NCI-H524 treated with DMSO at 0.1 percent for 48 hours (cell line): ENCODE data around the gene CCT7.
"Not testable (repeated sequence)": the region's sequence is repeated elsewhere in the genome, so short reads cannot be mapped to it uniquely, and the experiment has no call there.

Source experiments
- DNase-seq: peaks from one replicate; lab custom pipeline; 2025; lab: John Stamatoyannopoulos, UW

CCT7 gene

DNA sequence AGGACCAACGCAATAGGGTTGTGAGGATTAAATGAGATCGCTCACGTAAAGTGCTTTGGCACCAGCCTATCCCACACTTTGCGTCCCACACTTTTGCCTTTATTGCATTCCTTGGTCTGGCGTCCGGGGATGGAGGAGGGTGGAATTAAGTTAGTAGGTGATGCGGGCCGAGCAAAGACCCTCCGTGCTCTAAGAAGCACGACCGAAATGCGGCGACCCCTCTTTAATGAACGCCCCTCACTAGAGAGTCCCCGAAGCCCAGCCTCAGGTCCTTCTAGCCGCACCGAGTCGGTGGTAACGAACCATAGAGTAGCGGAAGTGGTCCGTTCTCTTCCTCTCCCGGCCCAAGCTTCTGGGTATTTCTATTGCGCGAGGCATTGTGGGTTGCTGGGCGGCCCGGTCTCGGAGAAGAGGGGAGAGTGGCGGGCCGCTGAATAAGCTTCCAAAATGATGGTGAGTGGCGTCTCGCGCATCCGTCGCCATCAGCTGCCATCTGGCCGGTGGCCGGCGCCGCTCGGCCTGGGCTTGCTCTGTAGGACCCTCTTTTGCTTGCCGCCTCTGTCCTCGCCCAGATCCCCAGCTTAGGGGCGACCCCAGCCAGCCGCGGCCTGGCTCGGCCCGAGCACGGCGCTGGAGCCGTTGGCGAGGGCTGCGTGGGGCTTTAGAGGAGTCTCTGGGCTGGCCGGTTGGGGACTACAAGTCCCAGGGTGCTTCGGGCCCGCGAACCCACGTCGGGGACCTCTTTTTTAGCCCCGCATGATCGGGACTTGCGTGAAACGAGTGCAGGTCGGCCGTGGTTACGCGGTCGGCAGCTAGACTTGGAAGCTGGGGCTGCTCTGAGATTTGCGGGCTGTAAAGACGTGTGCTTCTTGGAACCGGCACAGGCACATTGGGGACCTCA lies at the start of gene CCT7:
Gene CCT7 (plus strand): TSS at position 377 of the 901 bp plus-strand sequence. CDS start 71 bp downstream, at position 448.
- DNase-seq = peak; percentile 64

DNA sequence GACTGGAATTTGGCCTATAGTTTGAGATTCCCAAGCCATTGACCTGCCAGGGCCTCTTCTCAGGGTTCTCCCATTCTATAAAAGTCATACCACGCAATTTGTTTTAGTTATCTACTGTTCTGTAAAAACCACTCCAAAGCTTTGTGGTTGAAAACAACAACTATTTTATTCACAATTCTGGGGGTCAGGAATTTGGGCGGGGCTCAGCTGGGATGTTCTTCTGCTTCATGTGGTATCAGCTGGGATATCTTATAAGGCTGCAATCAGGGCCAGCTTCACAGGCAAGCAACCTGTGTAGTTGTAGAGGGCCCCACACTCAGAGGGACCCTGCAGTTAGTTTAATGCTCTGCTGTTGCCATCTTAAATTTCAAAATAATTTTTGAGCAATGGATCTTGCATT lies 48.1 kb upstream of the CCT7 start:
- DNase-seq = no peak

DNA sequence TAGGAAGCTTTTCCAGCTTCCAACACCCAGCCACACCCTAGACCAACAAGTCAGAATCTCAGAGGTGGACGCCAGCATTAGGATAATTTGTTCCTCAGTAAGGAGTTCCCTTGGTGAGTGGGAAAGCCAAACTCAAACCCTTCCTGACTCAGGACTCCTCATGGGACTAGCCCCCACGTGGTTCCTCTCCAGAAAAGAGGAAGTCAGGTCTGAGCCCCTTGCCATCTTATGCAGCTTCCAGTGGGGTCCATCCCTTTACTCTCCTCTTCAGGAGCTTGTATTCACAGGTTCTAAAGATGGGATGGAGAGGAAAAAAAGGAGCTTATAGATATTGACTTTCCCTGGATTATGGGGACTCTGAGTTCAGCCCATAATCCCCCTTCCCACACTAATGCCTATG lies 46.6 kb upstream of the CCT7 start:
- no peak for DNase-seq

DNA sequence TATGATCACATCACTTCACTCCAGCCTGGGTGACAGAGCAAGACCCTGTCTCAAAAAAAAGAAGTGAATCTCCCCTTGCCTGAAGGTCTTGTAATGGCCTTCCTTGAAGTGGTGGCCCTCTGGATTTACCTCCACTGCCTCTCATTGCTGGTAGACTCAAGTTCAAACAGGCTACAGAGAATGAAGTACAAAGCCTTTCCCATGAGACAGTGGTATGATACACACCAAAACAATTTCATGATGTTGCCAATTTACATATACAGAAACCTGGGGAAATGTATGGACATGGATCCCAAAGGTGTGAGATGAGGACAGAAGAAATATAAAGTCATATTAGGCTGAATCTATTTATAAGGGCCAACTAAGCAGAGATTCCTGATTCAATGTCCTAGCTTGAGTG lies 36.5 kb upstream of the CCT7 start:
- no peak for DNase-seq

DNA sequence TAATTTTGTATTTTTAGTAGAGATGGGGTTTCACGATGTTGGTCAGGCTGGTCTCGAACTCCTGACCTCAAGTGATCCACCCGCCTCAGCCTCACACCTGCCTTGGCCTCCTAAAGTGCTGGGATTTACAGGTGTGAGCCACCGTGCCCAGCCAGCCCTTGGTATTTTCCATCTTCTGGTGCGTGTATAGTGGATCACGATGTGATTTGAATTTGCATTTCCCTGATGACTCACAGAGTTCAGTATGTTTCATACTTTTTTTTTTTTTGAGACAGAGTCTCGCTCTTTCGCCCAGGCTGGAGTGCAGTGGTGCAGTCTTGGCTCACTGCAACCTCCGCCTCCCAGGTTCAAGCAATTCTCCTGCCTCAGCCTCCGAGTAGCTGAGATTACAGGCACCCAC lies 33.8 kb upstream of the CCT7 start:
- not testable (repeated sequence) for DNase-seq

DNA sequence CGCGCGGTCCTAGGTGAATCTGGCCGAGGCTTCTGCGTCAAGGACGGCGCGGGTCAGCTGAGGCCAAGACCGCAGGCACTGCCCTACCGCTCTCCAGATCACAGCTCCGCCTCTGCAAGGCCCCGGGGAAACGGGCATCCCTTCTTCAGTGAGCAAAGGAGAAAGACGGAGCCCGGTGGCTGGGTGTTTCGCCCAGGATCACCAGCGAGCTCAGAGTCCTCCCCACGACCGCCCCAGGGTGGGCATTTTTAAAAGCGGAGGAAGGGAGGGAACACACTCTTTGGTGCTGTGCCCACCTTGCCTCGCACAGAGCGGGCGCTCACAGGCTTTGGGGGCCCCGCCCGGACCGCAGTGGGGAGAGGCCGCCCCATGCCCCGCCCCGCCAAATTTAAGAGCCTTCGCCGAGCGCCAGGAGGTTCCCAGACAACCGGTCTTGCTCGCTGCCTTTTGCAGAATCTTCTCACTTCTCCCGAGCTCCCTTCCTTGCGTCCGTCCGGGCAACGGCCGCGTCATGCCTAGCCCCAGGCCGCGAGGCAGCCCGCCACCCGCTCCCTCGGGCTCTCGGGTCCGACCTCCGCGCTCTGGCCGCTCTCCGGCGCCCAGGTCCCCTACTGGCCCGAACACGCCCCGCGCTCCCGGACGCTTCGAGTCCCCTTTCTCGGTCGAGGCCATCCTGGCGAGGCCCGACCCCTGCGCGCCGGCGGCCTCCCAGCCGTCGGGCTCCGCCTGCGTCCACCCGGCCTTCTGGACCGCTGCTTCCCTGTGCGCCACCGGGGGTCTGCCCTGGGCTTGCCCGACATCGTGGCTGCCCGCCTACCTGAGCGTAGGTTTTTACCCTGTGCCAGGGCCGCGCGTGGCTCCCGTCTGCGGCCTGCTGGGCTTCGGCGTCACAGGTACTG lies 31.7 kb upstream of the CCT7 start, which contains the start of gene NOTO:
Gene NOTO (plus strand): TSS at position 419 of the 899 bp plus-strand sequence. CDS start 93 bp downstream, at position 512.
- DNase-seq = no peak

DNA sequence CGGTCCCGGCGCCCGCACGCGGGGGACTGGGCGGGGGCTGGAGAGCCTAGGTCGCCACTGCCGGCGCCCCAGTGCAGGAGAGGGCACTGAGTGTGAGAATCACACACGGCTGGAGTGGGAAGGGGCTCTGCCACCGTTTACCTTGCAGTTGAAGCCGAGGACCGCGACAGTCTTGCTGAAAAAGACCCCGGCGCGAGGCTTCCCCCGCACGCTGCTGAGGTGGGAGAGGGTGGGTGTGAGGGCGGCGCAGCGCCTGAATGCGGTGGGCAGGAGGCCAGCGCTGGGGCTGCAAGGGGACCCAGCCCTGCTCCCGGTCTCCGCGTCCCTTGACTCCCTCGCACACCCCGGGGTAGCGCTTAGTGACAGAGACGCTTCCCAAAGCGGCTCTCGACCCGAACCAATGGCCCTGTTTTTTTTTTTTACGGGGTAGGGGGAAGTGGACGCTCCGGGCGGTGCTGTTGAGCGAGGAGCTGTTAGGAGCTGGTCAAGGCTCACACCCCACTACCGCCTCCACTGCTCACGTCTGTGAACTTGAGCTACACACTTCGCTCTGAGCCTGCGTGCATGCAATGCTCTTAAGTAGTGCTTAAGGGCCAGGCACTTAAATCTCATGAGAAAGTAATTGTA lies 30.9 kb upstream of the CCT7 start:
- no peak for DNase-seq

DNA sequence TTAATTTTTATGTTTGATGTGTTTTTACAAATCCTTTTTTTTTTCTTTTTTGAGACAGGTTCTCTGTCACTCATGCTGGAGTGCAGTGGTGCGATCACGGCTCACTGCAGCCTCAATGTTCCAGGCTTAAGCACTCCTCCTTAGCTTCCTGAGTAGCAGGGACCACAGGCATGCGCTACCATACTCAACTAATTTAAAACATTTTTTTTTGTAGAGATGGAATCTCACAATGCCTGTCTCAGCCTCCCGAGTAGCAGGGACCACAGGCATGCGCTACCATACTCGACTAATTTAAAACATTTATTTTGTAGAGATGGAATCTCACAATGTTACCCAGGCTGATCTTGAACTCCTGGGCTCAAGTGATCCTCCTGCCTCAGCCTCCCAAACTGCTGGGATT lies 28.5 kb upstream of the CCT7 start:
- DNase-seq = no peak

DNA sequence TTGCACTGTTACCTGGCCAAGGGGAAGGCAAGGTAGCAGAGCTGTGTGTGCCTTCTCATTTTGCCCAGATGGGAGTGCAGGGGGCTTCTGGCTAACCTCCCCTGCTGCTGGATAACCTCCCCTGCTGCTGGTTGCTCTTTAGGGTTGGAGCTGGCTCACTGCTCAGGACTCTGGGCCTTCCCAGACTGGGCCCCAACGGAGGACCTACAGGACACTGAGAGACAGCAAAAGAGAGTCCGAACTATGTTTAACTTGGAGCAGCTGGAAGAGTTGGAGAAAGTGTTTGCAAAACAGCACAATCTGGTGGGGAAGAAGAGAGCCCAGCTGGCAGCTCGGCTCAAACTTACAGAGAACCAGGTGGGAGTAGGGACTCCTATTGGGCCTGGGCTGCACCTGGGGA lies 25.9 kb upstream of the CCT7 start:
- DNase-seq = no peak

DNA sequence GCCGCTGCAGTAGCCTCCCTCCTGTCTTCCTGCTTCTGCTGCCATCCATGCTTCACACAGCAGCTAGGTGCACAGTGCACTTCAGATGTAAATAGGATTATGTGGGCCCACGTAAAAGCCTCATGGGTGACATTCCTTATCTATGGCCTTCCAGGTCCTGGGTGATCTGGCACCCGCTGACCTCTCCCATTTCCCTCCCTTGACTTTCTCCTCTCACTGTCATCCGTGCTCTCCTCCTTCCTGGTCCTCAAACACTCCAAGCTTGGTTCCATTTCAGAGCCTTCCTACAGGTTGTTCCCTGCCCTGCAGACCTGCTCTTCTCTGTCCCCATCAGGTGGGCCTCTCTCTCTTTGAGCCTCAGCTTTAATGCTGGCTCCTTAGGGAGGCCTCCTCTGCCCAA lies 24.1 kb upstream of the CCT7 start:
- DNase-seq = no peak

DNA sequence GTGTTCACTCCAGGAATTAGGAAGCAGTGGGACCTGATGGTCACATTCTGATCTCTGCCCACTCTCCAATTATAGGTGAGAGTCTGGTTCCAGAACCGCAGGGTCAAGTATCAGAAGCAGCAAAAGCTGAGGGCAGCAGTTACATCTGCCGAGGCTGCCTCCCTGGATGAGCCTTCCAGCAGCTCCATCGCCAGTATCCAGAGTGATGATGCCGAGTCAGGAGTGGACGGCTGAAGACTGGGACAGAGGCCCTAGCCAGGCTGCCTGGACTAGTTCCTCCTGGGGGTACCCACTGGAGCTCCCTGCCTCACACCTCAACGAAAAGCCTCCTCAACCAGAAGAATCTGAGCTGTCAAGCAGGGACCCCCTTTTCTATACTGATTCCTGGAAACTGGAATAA lies 23.4 kb upstream of the CCT7 start:
- DNase-seq = no peak

DNA sequence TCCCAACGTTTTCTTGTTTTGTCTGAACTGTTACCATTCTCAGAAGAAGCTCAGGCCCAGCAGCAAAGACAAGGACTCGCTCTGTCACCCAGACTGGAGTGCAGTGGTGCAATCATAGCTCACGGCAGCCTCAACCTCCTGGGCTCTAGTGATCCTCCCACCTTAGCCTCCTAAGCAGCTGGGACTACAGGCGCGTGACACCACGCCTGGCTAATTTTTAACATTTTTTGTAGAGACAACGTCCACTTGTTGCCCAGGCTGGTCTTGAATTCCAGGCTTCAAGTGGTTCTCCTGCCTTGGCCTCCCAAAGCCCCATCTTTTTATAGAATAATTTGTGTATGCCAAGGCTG lies 22.0 kb upstream of the CCT7 start:
- no peak for DNase-seq

DNA sequence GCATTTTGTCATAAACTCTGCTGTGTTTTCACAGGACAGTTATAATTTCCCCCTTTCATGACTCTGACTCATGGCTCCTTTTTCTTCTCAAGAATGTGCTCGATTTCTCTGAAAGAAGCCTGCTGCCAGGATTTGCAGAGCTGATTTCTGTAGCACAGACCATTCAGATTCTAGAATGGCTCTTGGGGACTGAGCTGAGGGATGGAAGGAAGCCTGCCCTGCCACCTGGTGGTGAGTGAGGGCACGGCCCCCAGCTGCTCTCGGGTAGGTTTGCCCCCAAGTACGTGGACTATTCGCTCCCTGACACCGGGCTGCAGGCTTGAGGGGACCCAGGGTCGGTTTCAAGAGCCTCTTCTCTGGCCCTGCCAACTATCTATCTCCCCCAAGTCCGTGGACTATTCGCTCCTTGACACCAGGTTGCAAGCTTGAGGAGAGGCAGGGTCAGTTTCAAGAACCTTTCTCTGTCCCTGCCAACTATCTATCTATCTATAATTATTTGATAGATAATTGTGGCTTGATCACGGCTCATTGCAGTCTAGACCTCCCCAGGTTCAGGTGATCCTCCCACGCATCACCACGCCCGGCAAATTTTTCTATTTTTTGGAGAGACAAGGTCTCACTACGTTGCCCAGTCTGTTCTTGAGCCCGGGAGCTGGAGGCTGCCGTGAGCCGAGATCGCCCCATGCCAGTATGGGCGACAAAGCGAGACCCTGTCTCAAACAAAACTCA lies 21.5 kb upstream of the CCT7 start:
- DNase-seq = peak; percentile 9

DNA sequence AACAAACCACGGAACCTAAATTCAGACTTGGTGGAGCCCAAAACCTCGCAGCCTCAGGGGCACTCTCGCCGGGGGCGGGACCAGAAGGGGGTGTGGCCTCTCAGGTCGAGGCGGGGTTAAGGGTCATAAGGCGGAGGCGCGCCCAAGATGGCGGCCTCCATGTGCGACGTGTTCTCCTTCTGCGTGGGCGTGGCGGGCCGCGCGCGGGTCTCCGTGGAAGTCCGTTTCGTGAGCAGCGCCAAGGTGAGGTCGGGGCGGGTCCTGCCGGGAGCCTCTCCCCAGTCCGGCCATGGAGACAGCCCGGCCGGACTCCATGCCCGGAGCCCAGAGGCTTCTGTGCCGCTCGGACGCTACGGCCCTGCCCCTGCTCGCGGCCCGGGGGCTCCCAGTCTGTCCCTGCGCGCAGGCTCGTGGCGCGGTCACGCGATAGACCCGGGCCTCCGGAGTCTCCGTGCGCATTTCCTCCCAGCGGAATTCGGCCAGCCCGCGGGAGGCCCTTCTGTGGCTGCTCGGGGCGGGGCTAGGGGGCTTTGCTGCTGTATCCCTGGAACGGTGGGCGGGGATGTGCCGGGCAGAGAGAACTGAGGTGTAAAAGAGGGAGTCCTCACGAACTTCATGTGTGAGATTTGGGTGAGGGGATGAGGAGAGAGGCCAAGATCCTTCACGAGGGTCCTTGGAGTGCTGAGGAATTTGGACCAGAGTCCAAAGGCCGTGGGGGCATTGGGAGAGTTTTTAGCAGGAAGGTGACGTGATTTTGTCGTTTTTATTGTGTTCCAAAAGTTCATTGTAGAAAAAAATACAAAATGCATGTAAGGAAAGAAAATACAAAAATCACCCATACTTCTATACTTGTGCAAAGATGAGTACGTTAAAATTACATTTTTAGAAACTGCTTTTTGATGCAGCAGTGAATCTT lies 19.7 kb upstream of the CCT7 start, which contains the start of gene SMYD5:
Gene SMYD5 (plus strand): TSS at position 126 of the 916 bp plus-strand sequence. CDS start 22 bp downstream, at position 148.
- DNase-seq = peak; percentile 15

DNA sequence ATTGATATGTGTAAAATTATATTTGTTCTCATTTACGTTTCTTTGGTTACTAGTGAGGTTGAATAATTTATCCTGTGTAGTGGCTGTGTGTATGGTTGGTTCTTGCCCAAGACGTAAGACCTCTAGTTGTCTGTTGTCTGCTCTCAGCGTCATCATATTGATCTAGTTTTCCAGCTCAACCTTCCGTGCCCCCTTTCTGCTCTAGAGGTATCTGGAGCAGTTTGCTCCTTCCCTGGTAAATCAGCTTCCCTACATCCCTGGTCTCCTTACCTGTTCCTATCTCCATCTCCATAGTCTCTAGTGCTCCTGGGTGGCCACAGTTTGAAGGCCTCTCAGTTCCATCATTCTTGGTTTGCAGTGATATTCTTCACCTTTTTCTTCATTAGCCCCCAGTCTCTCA lies 18.9 kb upstream of the CCT7 start:
- DNase-seq = no peak

DNA sequence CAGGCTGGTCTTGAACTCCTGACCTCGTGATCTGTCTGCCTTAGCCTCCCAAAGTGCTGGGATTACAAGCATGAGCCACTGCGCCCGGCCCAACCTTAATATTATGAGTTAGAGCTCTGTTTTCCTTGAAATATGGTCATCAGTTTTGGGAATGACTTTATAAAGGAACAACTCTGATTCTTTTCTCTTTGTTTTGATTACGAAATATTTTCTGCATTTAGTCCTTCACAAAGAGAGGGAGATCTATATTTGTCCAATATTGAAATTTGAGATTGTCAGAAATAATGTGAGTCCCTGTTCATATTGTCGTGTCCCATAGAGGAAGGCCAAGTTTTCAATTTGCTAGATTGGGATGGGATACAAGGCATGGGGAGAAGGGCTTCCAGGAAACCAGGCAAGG lies 16.9 kb upstream of the CCT7 start:
- no peak for DNase-seq

DNA sequence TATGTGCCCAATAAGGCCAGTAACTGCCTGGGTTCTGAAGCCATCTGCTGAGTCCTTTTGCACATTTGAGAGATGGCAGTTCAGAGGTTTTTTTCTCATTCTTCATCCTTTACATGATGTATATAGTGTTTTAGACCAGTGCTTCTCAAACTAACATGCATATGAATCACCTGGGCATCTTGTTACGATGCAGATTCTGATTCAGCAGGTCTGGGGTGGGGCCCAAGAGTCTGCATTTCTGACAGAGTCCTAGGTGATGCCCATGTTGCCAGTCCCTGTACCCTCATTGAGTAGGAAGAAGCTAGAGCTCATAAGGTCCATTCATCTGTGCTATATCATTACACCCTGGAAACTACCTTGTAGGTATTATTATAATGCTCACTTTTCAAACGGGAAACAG lies 16.3 kb upstream of the CCT7 start:
- no peak for DNase-seq

DNA sequence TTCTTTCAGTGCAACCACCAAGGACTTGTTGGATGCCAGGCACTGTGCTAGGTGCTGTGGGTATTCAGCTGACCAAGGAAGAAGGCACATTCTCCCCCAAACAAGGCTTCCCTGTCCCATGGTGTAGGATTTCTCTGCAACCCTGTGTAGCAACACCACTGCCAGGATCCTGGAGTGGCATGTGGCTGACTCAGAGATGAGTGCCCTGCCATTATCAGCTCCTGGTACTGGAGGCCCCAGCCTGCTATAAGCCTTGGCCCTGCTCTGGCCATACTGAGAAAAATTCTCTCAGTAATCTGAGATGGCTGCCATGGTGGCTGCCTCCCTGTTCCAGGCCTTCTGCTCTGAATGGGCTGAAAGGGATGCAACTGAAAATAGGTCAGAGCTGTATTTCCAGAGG lies 15.8 kb upstream of the CCT7 start:
- no peak for DNase-seq

DNA sequence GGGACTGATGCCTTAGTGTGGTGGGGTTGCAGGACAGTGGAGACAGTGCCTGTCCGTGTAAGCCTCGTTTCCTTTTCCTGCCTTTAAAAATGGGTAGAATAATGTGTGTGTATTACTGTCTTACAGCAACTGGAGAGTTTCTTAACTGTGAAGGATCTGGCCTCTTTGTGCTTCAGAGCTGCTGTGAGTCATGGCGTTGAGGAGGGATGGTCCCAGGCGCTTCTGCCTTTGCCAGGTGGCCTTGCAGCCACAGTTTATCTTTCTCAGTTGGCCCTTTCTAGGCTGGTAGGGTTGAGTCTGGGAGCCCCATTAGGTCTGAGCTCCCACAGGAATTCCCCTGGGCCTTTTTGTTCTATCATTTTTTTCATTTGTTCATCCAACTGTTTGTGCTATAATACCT lies 10.3 kb upstream of the CCT7 start:
- DNase-seq = no peak

DNA sequence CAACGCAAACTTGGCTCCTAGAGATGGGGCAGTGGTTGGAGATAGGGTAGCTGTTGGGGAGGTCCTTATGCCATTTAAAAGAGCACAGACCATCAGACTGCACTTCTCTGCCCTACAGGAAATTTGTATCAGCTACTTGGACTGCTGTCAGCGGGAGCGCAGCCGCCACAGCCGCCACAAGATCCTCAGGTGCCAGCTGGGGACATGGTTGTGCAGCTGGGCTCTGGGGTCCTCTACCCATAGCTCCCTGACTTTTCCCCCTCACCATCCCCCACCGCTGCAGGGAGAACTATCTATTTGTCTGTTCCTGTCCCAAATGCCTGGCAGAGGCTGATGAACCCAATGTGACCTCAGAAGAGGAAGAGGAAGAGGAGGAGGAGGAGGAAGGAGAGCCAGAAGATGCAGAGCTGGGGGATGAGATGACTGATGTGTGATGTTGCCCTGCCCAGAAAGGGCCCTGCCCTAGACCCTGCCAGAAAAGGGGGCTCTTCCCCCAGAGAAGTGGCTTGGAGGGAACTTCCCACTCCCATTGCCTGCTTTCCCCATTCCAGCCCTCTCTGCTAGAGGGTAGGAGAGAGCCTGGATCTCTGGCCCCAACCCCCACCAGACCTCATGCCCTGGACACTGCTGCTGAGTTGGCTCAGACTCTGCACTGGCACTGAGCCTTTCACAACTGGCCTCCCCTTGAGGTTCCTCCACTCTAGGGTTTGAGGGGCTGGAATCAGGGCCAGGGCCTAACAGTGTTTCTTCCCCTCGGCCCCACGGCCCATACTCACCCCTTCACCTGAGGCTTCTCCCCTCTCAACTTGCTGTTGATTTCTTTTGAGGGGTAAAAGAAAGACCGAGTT lies 8.4 kb upstream of the CCT7 start:
- no peak for DNase-seq
